ELF-1 (cell line): ENCODE results near the gene GGTLC2.
"Not testable (repeated sequence)": the region's sequence is repeated elsewhere in the genome, so short reads cannot be mapped to it uniquely, and the experiment has no call there.

Experiments used
- DNase-seq: peaks from one replicate; pipeline ENCODE4 v3.0.0-alpha.2; 2016; ENCODE audit warnings: low read depth, low spot score

Gene GGTLC2

GRCh38 chr22:22636260-22636659, 8.2 kb upstream of the GGTLC2 start:
- peak; percentile 42 for DNase-seq

GRCh38 chr22:22638313-22638712, 6.1 kb upstream of the GGTLC2 start:
- peak; percentile 74 for DNase-seq

GRCh38 chr22:22642255-22642654, 2.2 kb upstream of the GGTLC2 start:
- DNase-seq: not testable (repeated sequence)

- not testable (repeated sequence) for DNase-seq
Measured at GRCh38 chr22:22645969-22646368, 1.6 kb downstream of the GGTLC2 start.

- DNase-seq: not testable (repeated sequence)
Measured at GRCh38 chr22:22647952-22648351, 3.5 kb downstream of the GGTLC2 start.

GRCh38 chr22:22648863-22649536, 4.6 kb downstream of the GGTLC2 start:
- DNase-seq: not testable (repeated sequence)

- not testable (repeated sequence) for DNase-seq
Measured at GRCh38 chr22:22649761-22650160, 5.3 kb downstream of the GGTLC2 start.

- not testable (repeated sequence) for DNase-seq
Measured at GRCh38 chr22:22650398-22650797, 6.0 kb downstream of the GGTLC2 start.

- DNase-seq: not testable (repeated sequence)
Measured at GRCh38 chr22:22650803-22651515, 6.5 kb downstream of the GGTLC2 start.

GRCh38 chr22:22651593-22651992, 7.2 kb downstream of the GGTLC2 start:
- DNase-seq: peak; percentile 13

- DNase-seq: not testable (repeated sequence)
Measured at GRCh38 chr22:22652102-22652501, 7.7 kb downstream of the GGTLC2 start.

- not testable (repeated sequence) for DNase-seq
Measured at GRCh38 chr22:22652573-22652972, 8.2 kb downstream of the GGTLC2 start.

- peak; percentile 25 for DNase-seq
Measured at GRCh38 chr22:22653677-22654381, 9.4 kb downstream of the GGTLC2 start.

- DNase-seq: no peak
Measured at GRCh38 chr22:22655452-22656290, 11.3 kb downstream of the GGTLC2 start.

- DNase-seq: no peak
Measured at GRCh38 chr22:22657712-22658111, 13.3 kb downstream of the GGTLC2 start.

GRCh38 chr22:22661275-22661674, 16.9 kb downstream of the GGTLC2 start:
- DNase-seq: no peak

- no peak for DNase-seq
Measured at GRCh38 chr22:22662095-22662494, 17.7 kb downstream of the GGTLC2 start.

- no peak for DNase-seq
Measured at GRCh38 chr22:22663861-22664800, 19.7 kb downstream of the GGTLC2 start.

- DNase-seq: peak; percentile 79
Measured at GRCh38 chr22:22666307-22667091, 22.1 kb downstream of the GGTLC2 start.
